ENCODE measurements around the gene ERGIC1. TPM values are rescaled to one million over a fixed set of nuclear protein-coding genes. Genes with fewer than 3 reads are reported as not detected.

ERGIC1 gene
- total and polyA plus RNA-seq, 2 of the 8 experiments (the other 6 are each of a cell fraction or from before 2014, with no cell fraction given): 95.3 to 106 TPM

DNA sequence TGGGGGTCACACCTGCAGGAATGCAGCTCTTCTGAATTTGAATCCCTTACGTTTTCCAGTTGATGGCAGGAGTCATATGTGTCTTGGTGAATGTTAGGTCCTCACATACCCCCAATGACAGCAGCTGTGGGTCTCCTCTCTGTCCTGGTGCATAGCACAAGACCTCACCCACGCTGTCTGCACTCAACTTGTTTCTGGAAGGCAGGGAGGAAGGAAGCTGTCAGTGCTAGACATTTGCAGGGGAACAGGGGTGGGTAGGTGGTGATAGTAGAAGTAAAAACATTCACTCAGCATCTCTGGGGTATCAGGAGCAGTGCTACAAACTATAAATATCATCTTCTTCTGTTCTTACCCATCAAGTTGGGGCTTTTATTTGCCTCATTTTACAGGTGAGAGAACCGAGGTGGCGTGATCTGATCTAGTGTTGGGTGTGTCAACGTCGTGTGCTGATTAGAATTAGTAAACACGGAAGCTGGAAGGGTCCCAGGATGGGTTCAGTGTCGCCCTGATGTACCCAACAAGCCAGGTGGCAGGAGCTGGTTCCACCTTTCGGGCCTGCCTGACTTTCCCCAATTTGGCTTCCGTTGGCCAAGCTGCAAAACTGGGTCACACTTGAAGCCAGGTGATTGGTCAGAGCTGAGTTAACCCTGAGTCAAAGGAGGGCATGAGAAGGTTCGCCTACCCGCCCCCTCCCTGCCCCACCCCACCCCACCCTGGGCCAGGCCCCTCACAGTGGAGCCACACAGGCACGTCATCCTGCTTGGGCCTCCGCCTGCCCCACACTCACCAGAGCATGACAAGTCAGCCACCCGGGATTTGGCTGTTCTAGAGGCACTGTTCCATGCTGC is 15.8 kb downstream of the ERGIC1 start (continued):
- TF ChIP-seq, protein P1, sequence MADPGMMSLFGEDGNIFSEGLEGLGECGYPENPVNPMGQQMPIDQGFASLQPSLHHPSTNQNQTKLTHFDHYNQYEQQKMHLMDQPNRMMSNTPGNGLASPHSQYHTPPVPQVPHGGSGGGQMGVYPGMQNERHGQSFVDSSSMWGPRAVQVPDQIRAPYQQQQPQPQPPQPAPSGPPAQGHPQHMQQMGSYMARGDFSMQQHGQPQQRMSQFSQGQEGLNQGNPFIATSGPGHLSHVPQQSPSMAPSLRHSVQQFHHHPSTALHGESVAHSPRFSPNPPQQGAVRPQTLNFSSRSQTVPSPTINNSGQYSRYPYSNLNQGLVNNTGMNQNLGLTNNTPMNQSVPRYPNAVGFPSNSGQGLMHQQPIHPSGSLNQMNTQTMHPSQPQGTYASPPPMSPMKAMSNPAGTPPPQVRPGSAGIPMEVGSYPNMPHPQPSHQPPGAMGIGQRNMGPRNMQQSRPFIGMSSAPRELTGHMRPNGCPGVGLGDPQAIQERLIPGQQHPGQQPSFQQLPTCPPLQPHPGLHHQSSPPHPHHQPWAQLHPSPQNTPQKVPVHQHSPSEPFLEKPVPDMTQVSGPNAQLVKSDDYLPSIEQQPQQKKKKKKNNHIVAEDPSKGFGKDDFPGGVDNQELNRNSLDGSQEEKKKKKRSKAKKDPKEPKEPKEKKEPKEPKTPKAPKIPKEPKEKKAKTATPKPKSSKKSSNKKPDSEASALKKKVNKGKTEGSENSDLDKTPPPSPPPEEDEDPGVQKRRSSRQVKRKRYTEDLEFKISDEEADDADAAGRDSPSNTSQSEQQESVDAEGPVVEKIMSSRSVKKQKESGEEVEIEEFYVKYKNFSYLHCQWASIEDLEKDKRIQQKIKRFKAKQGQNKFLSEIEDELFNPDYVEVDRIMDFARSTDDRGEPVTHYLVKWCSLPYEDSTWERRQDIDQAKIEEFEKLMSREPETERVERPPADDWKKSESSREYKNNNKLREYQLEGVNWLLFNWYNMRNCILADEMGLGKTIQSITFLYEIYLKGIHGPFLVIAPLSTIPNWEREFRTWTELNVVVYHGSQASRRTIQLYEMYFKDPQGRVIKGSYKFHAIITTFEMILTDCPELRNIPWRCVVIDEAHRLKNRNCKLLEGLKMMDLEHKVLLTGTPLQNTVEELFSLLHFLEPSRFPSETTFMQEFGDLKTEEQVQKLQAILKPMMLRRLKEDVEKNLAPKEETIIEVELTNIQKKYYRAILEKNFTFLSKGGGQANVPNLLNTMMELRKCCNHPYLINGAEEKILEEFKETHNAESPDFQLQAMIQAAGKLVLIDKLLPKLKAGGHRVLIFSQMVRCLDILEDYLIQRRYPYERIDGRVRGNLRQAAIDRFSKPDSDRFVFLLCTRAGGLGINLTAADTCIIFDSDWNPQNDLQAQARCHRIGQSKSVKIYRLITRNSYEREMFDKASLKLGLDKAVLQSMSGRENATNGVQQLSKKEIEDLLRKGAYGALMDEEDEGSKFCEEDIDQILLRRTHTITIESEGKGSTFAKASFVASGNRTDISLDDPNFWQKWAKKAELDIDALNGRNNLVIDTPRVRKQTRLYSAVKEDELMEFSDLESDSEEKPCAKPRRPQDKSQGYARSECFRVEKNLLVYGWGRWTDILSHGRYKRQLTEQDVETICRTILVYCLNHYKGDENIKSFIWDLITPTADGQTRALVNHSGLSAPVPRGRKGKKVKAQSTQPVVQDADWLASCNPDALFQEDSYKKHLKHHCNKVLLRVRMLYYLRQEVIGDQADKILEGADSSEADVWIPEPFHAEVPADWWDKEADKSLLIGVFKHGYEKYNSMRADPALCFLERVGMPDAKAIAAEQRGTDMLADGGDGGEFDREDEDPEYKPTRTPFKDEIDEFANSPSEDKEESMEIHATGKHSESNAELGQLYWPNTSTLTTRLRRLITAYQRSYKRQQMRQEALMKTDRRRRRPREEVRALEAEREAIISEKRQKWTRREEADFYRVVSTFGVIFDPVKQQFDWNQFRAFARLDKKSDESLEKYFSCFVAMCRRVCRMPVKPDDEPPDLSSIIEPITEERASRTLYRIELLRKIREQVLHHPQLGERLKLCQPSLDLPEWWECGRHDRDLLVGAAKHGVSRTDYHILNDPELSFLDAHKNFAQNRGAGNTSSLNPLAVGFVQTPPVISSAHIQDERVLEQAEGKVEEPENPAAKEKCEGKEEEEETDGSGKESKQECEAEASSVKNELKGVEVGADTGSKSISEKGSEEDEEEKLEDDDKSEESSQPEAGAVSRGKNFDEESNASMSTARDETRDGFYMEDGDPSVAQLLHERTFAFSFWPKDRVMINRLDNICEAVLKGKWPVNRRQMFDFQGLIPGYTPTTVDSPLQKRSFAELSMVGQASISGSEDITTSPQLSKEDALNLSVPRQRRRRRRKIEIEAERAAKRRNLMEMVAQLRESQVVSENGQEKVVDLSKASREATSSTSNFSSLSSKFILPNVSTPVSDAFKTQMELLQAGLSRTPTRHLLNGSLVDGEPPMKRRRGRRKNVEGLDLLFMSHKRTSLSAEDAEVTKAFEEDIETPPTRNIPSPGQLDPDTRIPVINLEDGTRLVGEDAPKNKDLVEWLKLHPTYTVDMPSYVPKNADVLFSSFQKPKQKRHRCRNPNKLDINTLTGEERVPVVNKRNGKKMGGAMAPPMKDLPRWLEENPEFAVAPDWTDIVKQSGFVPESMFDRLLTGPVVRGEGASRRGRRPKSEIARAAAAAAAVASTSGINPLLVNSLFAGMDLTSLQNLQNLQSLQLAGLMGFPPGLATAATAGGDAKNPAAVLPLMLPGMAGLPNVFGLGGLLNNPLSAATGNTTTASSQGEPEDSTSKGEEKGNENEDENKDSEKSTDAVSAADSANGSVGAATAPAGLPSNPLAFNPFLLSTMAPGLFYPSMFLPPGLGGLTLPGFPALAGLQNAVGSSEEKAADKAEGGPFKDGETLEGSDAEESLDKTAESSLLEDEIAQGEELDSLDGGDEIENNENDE (IDR thresholded peaks at IDR 0.05; ENCODE audit: insufficient replicate concordance, low read length): no peak
- TF ChIP-seq SIRT6 (IDR thresholded peaks at IDR 0.05; ENCODE audit: low read length) (no peak), BCL11A (IDR thresholded peaks at IDR 0.05; ENCODE audit: low read depth in 2 of 2, low read length in 2 of 2) (no peak), TCF12 (IDR thresholded peaks at IDR 0.05; ENCODE audit: low read depth, low read length) (no peak)
- TF ChIP-seq, protein P2, sequence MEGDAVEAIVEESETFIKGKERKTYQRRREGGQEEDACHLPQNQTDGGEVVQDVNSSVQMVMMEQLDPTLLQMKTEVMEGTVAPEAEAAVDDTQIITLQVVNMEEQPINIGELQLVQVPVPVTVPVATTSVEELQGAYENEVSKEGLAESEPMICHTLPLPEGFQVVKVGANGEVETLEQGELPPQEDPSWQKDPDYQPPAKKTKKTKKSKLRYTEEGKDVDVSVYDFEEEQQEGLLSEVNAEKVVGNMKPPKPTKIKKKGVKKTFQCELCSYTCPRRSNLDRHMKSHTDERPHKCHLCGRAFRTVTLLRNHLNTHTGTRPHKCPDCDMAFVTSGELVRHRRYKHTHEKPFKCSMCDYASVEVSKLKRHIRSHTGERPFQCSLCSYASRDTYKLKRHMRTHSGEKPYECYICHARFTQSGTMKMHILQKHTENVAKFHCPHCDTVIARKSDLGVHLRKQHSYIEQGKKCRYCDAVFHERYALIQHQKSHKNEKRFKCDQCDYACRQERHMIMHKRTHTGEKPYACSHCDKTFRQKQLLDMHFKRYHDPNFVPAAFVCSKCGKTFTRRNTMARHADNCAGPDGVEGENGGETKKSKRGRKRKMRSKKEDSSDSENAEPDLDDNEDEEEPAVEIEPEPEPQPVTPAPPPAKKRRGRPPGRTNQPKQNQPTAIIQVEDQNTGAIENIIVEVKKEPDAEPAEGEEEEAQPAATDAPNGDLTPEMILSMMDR (IDR thresholded peaks at IDR 0.05; ENCODE audit: control extremely low read depth in 1 of 3, insufficient read depth in 1 of 3, low read depth in 1 of 3, low read length in 3 of 3): no peak
